Stimulated activated naive CD4-positive, alpha-beta T cell treated with Interleukin-2 at 50 U/mL for 16 hours (primary cell): Measurements from ENCODE around the gene ADGRE2.
"Not testable (repeated sequence)": the region's sequence is repeated elsewhere in the genome, so short reads cannot be mapped to it uniquely, and the experiment has no call there.

Experiments used
- DNase-seq: peaks from one replicate; lab custom pipeline; 2025; lab: John Stamatoyannopoulos, UW

ADGRE2 gene

DNA sequence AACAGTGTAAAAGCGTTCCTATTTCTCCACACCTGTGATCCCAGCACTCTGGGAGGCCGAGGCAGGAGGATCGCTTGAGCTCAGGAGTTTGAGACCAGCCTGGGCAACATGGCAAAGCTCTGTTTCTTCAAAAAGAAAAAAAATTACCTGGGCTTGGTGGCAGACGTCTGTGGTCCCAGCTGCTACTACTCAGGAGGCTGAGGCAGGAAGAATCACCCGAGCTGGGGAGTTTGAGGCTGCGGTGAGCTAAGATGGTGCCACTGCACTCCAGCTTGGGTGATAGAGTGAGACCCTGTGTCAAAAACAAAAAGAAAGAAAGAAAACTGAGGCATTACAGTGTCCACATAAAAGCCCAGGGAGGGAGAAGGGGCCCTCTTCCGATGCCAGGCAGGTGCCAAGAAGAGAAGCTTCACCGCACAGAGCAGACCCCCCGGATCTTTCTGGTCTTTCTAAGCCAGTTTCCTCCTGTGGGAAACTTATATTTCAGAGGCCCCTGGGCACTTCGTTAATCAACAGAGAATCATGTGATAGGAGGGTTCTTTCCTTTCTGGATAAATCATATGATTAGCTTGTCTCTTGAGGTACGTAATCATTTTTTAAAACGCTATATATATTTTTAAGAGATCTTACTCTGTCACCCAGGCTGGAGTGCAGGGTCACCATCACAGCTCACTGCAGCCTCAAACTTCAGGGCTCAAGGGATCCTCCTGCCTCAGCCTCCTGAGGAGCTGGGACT, at the start of gene ADGRE2:
Gene ADGRE2 (minus strand): TSS at position 451 of the 736 bp plus-strand sequence. CDS start 1,804 bp downstream, outside the sequence.
- DNase-seq: not testable (repeated sequence)

DNA sequence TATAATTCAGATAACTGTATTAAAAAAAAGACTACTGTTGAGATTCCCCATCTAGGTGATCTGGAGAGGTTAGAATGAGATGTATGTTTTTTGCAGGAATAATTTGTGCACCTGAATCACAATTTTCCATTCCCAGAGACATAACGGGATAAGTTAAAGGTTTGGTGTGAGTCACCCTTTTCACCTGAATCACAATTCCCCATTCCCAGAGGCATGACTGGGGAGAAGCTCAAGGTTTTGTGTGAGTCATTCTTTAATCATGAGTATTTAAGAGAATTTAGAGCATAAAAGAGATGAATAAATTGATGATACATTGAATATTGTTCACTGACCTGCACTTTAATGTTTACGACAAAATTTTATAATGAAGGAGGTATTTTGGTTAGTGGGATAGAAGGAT, 47.6 kb upstream of the ADGRE2 start:
- no peak for DNase-seq

DNA sequence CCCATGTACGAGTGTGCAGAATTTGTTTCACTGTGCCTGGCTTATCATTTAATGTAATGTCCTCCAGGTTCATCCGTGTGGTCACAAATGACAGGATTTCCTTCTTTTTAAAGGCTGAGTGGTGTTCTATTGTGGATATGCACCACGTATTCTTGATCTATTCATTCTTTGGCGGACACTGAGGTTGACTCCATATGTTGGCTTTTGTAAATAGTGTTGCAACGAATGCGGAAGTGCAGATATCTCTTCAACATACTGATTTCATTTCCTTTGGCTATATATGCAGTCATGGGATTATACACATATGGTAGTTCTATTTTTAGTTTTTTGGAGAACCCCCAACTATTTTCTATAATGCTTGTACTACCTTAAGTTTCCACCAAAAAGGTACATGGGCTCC, 43.6 kb upstream of the ADGRE2 start:
- no peak for DNase-seq

DNA sequence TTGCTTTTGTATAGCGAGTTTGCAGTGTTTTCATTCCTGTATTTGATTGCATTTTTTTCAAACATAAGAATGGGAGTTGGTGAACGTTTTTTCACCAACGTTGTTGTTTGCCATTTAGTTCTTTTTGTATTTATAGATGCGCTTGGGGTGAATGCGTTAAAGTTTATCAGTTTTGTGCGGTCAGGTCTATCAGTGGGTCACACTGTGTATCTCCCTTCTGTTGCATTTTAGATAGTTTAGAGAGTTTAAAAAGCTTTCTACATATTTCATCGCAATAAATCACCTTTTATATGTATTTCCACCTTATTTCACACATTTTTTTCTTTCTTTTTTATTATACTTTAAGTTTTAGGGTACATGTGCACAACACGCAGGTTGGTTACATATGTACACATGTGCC, 40.2 kb upstream of the ADGRE2 start:
- DNase-seq: no peak

DNA sequence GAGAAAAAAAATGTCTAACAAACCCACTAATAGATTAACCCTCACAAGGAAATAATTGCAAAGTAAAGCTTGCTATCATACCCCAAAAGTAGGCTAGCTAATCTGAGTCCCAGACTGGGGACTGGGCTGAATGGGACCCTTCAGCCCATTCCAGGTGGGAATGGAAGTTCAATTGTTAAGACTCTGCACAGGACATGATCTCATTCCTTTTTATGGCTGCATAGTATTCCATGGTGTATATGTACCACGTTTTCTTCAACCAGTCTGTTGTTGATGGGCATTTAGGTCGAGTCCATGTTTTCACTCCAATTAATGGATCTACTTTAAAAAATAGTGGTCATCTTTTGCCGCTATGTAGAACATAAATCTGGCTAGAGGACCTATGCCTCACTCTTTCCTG, 38.7 kb upstream of the ADGRE2 start:
- no peak for DNase-seq

DNA sequence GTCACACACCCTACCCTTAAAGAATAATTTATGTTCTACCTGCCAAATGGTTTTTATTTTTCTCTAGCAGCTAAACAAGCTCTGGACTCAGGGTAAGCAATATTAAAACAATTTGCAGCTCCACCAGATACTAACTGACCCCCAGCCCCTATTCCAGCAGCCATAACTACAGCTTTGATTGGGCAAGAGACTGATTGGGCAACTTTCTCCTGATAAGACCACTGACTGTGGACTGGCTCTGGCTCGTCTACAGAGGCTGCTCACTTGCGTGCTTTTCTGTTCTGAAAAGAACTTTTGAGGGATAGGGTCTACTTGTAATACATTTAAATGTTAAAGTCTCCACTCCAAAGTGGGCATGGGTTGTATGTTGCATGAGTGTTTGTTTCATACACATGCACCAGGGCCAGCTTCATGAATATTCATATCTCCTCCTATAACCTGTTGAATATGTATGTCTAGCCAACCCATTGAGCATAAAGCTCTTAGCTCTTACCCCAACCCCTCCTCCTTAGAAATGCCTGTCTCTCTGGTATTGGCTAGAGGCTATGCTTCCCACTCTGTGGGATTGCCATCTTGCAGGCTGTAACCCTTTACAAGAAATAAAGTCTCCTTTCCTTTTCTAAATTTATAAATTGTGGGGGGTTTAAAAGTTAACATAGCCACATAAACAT, 36.8 kb upstream of the ADGRE2 start:
- no peak for DNase-seq

DNA sequence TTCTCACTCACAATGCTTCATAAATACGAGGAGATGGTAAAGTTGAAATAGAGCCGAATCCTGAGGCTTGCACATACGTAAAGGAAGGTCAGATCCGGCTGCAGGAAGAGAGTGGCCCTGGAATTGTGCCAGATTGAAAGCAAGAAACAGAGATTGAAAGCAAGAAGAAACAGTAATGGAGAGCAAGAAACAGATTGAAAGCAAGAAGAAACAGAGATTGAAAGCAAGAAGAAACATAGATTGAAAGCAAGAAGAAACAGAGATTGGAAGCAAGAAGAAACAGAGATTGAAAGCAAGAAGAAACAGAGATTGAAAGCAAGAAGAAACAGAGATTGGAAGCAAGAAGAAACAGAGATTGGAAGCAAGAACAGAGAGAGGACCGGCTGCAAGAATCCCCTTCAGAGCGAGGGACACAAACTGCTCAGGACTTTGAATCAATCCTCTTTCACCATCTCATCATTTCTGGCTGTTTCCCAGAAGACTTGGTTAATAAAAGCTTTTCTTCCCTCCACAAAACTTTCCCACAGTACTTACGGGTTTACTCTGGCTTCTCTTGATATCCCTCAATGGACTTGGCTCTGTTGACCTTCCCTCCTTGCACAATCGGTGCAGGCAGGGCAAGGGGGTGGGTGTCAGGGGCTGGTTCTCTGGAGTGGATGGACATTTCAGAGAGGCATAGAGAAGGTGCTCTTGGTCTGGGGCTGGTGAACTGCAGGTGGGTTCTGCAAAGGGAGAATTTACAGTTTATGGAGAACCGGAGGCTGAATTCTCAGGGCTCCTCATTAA, 31.1 kb upstream of the ADGRE2 start:
- no peak for DNase-seq

DNA sequence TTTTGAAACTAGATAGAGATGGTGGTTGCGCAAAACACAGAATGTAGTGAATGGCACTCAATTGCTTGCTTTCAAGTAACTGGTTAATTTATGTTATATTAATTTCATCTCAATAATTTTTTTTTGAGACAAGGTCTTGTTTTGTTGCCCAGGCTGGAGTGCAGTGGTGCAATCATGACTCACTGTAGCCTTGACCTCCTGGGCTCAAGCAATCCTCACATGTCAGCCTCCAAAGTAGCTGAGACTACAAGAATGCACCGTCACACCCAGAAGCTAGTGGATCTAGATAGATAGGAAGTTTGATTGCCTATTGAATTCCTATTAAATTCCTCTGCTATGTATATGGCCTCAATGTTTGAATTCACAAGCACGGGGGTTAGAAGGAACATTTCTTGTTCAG, 26.4 kb upstream of the ADGRE2 start:
- DNase-seq: no peak

DNA sequence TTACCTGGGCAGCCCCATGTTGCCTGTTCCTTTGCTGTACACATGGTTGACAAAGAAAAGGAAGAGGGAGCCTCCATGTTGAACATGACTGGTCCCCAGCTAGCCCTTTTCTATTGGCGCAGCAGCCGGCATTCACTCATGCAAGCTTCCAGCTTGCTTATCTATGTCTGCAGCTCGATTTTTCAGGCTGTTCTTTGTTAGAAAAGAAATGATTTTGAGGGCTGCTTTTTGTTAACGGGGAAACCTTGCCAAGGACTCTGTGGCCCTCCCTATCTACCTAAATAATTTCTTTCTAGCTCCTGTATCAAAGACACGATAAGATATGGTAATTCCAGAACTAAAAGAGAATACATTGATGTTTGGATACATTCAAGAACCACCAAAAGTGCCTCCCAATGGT, 20.4 kb upstream of the ADGRE2 start:
- no peak for DNase-seq

DNA sequence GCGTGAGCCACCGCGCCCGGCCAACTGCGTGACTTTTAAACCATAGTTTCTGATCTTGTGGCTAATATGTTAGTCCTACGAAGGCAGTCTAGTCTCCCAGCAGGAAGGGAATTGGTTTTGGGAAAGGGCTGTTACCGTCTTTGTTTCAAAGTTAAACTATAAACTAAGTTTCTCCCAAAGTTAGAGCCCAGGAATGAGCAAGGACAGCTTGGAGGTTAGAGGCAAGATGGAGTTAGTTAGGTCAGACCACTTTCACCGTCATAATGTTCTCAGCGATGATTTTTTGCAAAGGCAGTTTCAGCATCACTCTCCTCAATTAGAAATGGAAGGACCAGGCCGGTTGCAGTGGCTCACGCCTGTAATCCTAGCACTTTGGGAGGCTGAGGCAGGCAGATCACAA, 17.7 kb upstream of the ADGRE2 start:
- no peak for DNase-seq

DNA sequence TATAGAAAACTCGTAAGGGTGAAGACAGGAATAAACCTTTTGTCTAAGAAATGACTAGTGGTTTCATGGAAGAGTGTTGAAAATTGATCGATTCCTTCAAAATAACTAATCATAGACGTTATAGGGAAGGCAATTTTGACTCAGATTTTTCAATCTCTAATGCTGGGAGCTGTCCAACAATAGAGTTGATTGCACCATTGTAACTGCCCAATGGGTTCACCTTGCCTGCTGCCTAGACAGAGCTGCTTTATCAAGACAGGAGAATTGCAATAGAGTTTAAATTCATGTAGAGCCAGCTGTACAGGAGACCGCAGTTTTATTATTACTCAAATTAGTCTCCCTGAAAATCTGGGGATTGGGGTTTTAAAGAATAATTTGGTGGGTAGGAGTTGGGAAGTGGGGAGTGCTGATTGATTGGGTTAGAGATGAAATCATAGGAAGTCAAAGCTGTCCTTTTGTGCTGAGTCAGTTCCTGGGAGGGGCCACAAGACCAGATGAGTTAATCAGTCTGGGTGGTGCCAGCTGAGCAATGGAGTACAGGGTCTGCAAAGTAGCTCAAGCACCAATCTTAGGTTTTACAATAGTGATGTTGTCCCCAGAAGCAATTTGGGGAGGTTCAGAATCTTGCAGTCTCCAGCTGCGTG, 16.8 kb upstream of the ADGRE2 start:
- DNase-seq: no peak

DNA sequence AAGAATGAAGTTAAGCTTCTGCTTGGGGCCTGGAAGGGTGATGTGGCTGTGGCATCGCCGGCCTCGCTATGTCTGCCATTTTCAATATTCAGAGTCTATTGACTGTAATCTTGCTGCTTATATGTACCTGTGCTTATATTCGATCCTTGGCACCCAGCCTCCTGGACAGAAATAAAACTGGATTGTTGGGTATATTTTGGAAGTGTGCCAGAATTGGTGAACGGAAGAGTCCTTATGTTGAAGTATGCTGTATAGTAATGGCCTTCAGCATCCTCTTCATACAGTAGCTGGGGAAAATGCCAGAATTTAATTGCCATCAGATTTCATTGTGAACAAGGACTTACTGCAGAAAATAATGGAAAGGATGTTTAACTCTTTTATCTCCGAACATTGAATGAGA, 13.9 kb upstream of the ADGRE2 start:
- not testable (repeated sequence) for DNase-seq

DNA sequence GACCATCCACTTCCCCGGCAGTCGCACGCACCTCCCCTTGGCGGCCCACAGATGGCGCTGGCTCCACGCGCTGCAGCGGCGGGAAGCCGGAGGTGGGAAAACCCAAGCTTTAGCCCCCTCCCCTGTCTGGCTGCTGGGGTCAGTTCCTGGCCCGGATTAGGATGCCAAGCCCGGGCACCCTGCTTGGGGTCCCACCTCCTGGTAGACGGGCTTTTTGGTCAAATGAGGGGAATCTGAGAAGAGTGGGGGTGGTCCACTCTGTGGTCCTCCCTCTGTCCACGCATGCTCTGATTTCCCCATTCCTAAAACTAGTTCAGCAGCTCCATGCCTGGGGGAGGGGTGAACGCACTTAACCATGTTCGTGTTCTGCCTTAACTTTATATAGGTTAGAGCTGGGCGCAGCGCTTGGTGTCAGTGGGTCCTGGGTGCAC, 8.1 kb upstream of the ADGRE2 start:
- DNase-seq: no peak

DNA sequence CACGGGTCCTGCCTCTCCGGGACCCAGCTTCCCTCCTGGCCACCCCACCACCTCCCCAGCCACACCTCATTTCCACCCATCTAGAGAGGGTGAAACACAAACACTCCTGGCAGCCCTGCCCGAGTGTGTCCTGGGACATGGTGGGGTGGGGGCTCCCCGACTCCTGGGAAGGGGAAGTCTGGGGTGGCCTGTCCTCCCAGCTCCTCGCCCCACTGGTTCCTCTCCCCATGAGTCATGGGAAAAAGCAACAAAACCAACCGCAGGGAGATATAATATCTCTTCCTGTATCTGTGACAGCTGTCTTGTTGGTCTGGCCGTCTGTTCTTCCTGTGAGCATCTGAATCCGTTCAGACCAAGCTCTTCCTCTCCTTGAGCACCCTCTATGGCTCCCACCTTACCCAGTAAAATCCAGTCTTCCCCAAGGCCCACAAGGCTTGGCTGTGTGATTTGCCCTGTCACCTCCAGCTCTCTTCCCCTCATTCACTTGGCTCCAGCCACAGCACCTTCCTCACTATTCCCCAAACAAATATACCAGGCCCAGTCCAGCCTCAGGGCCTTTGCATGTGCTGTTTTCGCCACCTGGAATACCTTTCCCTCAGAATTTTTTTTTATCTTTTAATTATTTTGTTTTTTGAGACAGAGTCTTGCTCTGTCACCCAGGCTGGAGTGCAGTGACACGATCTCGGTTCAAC, 6.9 kb upstream of the ADGRE2 start:
- not testable (repeated sequence) for DNase-seq

DNA sequence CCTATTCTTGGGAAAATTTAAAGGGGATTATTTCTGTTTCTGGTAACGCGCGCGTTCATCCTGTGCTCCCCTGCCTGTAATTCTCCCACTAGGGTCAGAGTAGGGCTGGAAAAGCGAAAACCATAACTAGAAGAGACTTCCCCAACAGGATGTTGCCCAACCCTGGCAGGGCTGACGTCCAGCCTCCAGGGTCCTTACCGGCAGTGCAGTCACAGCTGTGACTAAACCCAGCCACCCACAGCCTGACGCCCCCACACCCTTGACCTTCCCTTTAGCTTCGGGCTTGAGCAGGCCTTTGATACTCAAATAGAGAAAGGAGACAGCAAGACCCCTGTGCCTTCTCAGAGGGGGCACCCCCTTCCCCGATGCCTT, 6.4 kb upstream of the ADGRE2 start:
- not testable (repeated sequence) for DNase-seq

DNA sequence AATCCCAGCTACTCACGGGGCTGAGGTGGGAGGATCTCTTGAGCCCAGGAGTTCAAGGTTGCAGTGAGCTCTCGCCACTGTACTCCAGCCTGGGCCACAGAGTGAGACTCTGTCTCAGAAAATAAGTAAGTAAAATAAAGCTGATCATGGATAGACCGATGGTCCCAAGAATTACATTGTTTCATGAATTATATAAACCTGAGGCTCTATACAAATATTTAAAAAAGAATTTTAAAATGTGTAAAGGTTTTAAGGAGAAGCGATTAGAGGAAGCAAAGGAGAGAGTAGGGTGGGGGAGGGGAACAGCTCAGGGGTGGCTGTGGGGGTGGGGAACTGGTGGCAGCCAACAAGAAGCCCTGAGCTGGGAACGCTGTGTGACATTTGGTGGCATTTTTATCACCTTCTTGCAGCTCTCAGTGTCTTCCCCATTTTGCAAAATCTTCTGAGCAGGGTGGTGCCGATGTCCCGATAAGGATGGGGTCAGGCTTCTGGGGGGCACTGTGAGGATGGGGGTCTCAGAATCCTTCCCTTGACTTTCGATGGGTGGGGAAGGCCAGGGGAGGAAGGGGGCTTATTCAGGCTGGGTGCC, 5.1 kb upstream of the ADGRE2 start:
- DNase-seq: not testable (repeated sequence)

DNA sequence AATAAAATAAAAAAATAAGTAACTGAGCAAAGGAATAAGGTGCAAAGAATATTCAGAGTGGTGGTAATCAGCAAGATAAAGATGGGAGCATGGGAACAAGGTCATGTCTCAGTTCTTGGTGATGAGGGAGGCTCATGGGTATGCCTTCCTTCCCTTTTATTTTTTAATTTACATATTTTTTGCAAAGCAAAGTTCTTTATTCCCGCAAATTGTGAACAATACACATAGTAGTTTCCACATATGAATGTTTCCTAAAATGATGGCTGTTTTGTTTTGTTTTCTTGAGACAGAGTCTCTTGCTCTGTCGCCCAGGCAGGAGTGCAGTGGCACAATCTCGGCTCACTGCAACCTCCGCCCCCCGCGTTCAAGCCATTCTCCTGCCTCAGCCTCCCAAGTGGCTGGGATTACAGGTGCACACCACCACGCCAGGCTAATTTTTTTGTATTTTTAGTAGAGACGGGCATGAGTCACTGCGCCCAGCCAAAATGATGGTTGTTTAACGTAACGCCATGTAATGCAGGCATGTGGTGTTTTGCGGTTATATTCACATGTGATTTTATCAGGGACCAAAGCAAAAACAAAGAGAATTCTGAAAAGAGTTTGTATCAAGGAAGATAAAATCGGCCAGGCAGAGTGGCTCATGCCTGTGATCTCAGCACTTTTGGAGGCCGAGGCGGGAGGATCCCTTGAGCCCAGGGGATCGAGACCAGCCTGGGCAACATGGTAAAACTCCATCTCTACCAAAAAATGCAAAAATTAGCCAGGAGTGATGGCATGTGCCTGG, 4.5 kb upstream of the ADGRE2 start:
- DNase-seq: no peak

DNA sequence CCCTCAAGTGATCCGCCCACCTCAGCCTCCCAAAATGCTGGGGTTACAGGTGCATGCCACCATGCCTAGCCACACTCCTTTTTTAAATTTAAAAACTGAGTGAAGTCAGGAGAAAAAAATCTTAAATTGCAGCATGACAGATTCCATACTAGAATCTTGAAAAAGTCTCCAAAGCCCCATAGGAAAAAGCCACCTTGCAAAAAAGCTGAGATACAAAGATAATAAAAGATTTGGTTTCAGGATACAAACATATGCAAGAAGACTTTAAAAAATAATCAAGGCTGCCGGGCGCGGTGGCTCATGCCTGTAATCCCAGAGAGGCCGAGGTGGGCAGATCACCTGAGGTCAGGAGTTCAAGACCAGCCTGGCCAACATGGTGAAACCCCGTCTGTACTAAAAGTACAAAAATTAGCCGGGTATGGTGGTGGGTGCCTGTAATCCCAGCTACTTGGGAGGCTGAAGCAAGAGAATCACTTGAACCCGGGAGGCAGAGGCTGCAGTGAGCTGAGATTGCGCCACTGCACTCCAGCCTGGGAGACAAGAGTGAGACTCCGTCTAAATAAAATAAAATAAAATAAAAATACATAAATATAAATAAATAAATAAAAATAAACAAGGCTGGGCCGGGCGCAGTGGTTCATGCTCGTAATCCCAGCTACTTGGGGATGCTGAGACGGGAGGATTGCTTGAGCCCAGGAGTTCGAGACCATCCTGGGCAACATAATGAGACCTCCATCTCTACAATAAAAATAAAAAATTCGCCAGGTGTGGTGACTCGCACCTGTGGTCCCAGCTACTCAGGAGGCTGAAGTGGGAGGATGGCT, 3.6 kb upstream of the ADGRE2 start:
- not testable (repeated sequence) for DNase-seq

DNA sequence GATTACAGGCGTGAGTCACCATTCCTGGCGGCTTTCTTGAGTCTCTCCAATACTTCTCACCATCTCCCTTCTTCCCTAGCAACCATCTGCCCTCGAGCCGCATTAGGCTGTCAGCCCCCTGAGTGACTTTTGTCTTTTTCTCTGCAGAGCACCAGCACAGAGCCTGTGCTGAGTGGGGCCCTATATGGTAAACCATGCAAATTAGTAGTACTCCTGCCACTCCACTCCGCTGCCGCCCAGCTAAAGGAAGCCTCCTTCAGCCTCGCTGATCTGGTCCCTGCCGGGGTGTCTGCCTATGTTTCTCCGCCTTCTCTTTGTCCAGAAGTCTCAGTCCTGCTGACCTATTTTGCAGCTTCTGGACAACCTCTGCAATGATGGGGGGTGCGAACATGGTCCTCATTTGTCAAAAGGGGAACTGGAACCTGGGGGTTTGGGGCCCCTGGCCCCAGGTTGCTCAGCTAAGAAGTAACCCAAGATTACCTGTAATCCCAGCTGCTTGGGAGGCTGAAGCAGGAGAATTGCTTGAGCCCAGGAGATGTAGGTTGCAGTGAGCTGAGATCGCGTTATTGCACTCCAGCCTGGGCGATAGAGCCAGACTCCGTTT, 2.4 kb upstream of the ADGRE2 start:
- DNase-seq: not testable (repeated sequence)
